ENCODE data around the gene BICRA. TPM values are rescaled to one million over a fixed set of nuclear protein-coding genes. Genes with fewer than 3 reads are reported as not detected.

The BICRA gene
- total and polyA plus RNA-seq, 2 experiments from 2014 or later, result 3.4 to 5.4 TPM

DNA sequence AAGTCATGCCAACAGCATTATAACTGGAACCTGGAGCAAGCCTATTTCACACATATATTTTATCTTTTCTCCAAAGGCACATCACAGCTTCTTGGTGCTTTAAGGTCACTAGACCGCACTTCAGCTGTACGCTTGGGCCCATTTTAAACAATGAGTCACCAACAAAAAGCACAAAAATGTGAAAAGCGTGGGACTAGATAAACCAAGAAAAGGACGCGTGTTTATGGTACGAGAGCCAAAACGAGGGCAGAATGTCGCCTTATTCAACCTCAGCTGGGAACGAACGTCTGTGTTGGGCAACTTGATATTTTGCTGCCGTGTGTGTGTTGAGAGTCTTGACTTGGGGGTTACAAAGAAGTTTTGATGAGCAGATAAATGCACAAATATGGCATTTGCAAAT lies 95.1 kb downstream of the BICRA start:
- Histone ChIP-seq H4K20me1 (ENCODE audit: insufficient read depth, poor library complexity, severe bottlenecking) (no peaks in the 10 kb centered on the region), H3K4me1 (ENCODE audit: insufficient read depth) (no peaks in the 10 kb centered on the region), H3K4me2 (no peak overlapping the region), H3K79me2 (no peaks in the 10 kb centered on the region), H3K36me3 (replicated peaks; ENCODE audit: insufficient read depth, low read depth) (no peaks in the 10 kb centered on the region), H3K27ac (no peak overlapping the region), H3K9me3 (ENCODE audit: low read depth) (no peaks in the 10 kb centered on the region), H3K27me3 (no peaks in the 10 kb centered on the region), H3K9me2 (replicated peaks; ENCODE audit: insufficient read depth) (no peaks in the 10 kb centered on the region), H3K4me3 (no peak overlapping the region), H2AFZ (no peak overlapping the region)
- no peak for TF ChIP-seq EZH2 (IDR thresholded peaks at IDR 0.05; ENCODE audit: borderline replicate concordance)
- TF ChIP-seq EZH2phosphoT487 (IDR thresholded peaks at IDR 0.05; ENCODE audit: low read depth, severe bottlenecking, unreplicated experiment), result no peak
- TF ChIP-seq, protein P1, sequence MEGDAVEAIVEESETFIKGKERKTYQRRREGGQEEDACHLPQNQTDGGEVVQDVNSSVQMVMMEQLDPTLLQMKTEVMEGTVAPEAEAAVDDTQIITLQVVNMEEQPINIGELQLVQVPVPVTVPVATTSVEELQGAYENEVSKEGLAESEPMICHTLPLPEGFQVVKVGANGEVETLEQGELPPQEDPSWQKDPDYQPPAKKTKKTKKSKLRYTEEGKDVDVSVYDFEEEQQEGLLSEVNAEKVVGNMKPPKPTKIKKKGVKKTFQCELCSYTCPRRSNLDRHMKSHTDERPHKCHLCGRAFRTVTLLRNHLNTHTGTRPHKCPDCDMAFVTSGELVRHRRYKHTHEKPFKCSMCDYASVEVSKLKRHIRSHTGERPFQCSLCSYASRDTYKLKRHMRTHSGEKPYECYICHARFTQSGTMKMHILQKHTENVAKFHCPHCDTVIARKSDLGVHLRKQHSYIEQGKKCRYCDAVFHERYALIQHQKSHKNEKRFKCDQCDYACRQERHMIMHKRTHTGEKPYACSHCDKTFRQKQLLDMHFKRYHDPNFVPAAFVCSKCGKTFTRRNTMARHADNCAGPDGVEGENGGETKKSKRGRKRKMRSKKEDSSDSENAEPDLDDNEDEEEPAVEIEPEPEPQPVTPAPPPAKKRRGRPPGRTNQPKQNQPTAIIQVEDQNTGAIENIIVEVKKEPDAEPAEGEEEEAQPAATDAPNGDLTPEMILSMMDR (IDR thresholded peaks at IDR 0.05; ENCODE audit: poor library complexity), result no peak
- 92% methylated on average over 11 of the region's 11 CpGs for WGBS (ENCODE audit: low lambda C conversion rate, missing lambda C conversion rate)
- DNase-seq (ENCODE audit: low spot score), result no peak

DNA sequence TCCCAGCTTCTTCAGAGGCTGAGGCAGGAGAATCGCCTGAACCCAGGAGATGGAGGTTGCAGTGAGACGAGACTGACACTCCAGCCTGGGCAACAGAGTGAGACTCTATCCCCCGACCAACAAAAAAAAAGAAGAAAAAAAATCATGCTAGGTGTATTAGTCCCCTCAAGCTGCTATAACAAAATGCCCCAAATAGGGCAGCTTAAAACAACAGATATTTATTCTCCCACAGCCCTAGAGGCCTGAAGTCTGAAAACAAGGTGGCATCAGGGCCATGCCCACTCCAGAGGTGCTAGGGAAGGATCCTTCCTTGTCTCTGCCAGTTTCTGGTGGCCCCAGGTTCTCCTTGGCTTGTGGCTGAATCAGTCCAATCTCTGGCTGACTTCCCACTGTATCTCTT lies 95.7 kb downstream of the BICRA start:
- no peak for TF ChIP-seq EZH2phosphoT487 (IDR thresholded peaks at IDR 0.05; ENCODE audit: low read depth, severe bottlenecking, unreplicated experiment)
- TF ChIP-seq, protein P1 (IDR thresholded peaks at IDR 0.05; ENCODE audit: poor library complexity), result no peak
- no peak for TF ChIP-seq EZH2 (IDR thresholded peaks at IDR 0.05; ENCODE audit: borderline replicate concordance)
- DNase-seq (ENCODE audit: low spot score), result no peak
- 94% methylated on average over 3 of the region's 3 CpGs for WGBS (ENCODE audit: low lambda C conversion rate, missing lambda C conversion rate)
- H4K20me1 ChIP-seq (ENCODE audit: insufficient read depth, poor library complexity, severe bottlenecking), result no peaks in the 10 kb centered on the region
- H3K4me1 ChIP-seq (ENCODE audit: insufficient read depth), result no peaks in the 10 kb centered on the region
- no peak overlapping the region for H3K4me2 ChIP-seq
- H3K79me2 ChIP-seq, result no peaks in the 10 kb centered on the region
- H3K27ac ChIP-seq, result no peak overlapping the region
- no peak overlapping the region for H3K4me3 ChIP-seq
- H3K36me3 ChIP-seq (replicated peaks; ENCODE audit: insufficient read depth, low read depth), result no peaks in the 10 kb centered on the region
- H3K9me2 ChIP-seq (replicated peaks; ENCODE audit: insufficient read depth), result no peaks in the 10 kb centered on the region
- H2AFZ ChIP-seq, result no peak overlapping the region
- H3K27me3 ChIP-seq, result no peaks in the 10 kb centered on the region
- no peaks in the 10 kb centered on the region for H3K9me3 ChIP-seq (ENCODE audit: low read depth)

DNA sequence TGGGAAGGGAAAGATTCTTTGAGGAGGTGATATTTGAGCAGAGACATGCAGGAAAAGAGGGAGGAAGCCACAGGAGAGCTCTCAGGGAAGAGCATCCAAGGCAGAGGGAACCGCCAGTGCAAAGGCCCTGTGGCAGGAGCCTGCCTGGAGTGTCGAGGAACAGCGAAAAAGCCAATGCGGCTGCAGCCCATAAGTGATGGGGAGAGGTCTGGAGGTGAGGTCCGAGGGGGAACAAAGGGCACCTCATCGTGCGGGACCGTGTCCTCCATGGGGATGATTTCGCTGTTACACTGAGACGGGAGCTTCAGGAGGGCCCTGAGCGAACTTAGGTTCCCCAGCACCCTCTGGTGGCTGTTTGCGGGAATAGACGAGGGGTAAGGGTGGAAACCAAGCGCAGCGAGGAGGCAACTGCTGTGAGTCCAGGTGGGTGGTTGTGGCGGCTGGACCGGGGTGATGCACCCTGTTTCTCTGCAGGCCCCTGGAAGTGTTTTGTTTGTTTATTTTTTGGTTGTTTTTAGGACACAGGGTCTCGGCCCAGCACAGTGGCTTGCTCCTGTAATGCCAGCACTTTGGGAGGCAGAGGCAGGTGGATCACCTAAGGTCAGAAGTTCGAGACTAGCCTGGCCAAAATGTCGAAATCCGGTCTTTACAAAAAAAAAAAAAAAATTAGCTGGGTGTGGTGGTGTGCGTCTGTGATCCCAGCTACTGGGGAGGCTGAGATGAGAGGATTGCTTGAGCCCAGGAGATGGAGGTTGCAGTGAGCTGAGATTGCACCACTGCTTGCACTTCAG lies 98.4 kb downstream of the BICRA start:
- H3K4me3 ChIP-seq, result no peak overlapping the region
- no peaks in the 10 kb centered on the region for H3K36me3 ChIP-seq (replicated peaks; ENCODE audit: insufficient read depth, low read depth)
- no peaks in the 10 kb centered on the region for H3K27me3 ChIP-seq
- no peaks in the 10 kb centered on the region for H3K79me2 ChIP-seq
- 28% methylated on average over 22 of the region's 22 CpGs for WGBS (ENCODE audit: low lambda C conversion rate, missing lambda C conversion rate)
- peak; percentile 89 for DNase-seq (ENCODE audit: low spot score)
- H3K4me2 ChIP-seq, result no peak overlapping the region
- H3K9me3 ChIP-seq (ENCODE audit: low read depth), result no peaks in the 10 kb centered on the region
- no peaks in the 10 kb centered on the region for H3K9me2 ChIP-seq (replicated peaks; ENCODE audit: insufficient read depth)
- H2AFZ ChIP-seq, result no peak overlapping the region
- H3K27ac ChIP-seq, result no peak overlapping the region
- no peaks in the 10 kb centered on the region for H4K20me1 ChIP-seq (ENCODE audit: insufficient read depth, poor library complexity, severe bottlenecking)
- TF ChIP-seq EZH2 (IDR thresholded peaks at IDR 0.05; ENCODE audit: borderline replicate concordance) (no peak), EZH2phosphoT487 (IDR thresholded peaks at IDR 0.05; ENCODE audit: low read depth, severe bottlenecking, unreplicated experiment) (no peak)
- TF ChIP-seq, protein P1 (IDR thresholded peaks at IDR 0.05; ENCODE audit: poor library complexity), result peak; percentile 77
- no peaks in the 10 kb centered on the region for H3K4me1 ChIP-seq (ENCODE audit: insufficient read depth)

All from hepatocyte (in vitro differentiated cells).